ENCODE results near the gene DDX27.

DNA sequence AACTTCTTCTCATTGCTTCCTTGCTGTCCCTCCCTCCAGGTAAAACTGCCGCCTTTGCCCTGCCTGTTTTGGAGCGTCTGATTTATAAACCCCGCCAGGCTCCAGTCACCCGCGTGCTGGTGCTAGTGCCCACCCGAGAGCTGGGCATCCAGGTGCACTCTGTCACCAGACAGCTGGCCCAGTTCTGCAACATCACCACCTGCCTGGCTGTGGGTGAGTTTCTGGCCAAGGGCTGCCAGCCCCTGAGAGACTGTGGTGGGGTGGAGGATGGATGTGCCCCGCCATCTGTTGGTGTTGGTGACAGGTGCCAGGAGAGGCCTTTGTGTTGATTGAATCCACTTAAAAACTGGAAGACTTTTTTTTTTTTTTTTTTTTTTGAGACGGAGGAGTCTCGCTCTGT, 9.5 kb downstream of the DDX27 start:
- TF ChIP-seq, protein P1, sequence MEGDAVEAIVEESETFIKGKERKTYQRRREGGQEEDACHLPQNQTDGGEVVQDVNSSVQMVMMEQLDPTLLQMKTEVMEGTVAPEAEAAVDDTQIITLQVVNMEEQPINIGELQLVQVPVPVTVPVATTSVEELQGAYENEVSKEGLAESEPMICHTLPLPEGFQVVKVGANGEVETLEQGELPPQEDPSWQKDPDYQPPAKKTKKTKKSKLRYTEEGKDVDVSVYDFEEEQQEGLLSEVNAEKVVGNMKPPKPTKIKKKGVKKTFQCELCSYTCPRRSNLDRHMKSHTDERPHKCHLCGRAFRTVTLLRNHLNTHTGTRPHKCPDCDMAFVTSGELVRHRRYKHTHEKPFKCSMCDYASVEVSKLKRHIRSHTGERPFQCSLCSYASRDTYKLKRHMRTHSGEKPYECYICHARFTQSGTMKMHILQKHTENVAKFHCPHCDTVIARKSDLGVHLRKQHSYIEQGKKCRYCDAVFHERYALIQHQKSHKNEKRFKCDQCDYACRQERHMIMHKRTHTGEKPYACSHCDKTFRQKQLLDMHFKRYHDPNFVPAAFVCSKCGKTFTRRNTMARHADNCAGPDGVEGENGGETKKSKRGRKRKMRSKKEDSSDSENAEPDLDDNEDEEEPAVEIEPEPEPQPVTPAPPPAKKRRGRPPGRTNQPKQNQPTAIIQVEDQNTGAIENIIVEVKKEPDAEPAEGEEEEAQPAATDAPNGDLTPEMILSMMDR (IDR thresholded peaks at IDR 0.05 in 2 of 3, conservative IDR thresholded peaks at IDR 0.05 in 1 of 3; ENCODE audit: insufficient read depth in 2 of 3, low read depth in 1 of 3, low read length in 3 of 3): no peak
- no peak for TF ChIP-seq POLR2AphosphoS5 (IDR thresholded peaks at IDR 0.05; ENCODE audit: control insufficient read depth, insufficient read depth, low read depth, low read length)
